Measurements from ENCODE around the gene SPDYC. TPM values are rescaled to one million over a fixed set of nuclear protein-coding genes. Genes with fewer than 3 reads are reported as not detected.

The SPDYC gene
- total RNA-seq, 2 experiments from 2014 or later: not detected

DNA sequence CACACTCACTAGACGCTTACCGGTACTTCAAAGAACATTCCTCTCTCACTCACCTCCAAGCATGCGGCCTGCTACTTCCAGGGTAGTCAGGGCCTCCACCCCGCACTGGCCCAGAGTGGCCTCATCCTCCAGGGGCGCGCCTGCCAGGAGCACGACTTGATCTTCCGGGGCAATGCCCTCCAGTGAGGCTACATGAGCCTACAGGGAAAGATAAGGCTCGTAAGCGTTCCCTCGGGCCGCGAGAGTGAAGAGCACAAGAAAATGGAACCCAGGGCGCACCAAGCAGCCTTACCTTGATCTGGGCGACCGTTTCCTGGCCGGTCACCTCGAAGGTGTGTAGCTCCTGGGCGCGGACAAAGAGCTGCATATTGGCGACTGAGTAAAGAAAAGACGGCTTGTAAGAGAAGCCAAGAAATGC is 48.6 kb upstream of the SPDYC start:
- CTCF ChIA-PET (ENCODE audit: unreplicated experiment): interaction anchor here (0.6 to 2.0 kb wide), 2 partner anchors 9 to 59 kb away, joined by 4 to 5 read pairs; partner anchors contain the start of gene TM7SF2
- peaks cover 76% of the 10 kb centered on the region for H3K36me3 ChIP-seq (ENCODE audit: insufficient read depth, low read length)
- intact Hi-C loops (cut with micrococcal nuclease; ENCODE audit: unreplicated experiment): no loop called here
- peak overlapping the region; percentile 78 for H3K27ac ChIP-seq (ENCODE audit: low read depth, low read length, poor library complexity, severe bottlenecking)
- no peaks in the 10 kb centered on the region for H3K9me2 ChIP-seq (ENCODE audit: insufficient read depth, low read length)
- no peaks in the 10 kb centered on the region for H3K9me3 ChIP-seq (ENCODE audit: low read length)
- no peak overlapping the region for H2AFZ ChIP-seq (ENCODE audit: low read length)
- no TSS peak for BruUV-seq (replicated peaks)
- no peak for TF ChIP-seq EZH2phosphoT487 (IDR thresholded peaks at IDR 0.05; ENCODE audit: borderline replicate concordance, low read depth, low read length)
- TF ChIP-seq, protein P1, sequence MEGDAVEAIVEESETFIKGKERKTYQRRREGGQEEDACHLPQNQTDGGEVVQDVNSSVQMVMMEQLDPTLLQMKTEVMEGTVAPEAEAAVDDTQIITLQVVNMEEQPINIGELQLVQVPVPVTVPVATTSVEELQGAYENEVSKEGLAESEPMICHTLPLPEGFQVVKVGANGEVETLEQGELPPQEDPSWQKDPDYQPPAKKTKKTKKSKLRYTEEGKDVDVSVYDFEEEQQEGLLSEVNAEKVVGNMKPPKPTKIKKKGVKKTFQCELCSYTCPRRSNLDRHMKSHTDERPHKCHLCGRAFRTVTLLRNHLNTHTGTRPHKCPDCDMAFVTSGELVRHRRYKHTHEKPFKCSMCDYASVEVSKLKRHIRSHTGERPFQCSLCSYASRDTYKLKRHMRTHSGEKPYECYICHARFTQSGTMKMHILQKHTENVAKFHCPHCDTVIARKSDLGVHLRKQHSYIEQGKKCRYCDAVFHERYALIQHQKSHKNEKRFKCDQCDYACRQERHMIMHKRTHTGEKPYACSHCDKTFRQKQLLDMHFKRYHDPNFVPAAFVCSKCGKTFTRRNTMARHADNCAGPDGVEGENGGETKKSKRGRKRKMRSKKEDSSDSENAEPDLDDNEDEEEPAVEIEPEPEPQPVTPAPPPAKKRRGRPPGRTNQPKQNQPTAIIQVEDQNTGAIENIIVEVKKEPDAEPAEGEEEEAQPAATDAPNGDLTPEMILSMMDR (conservative IDR thresholded peaks at IDR 0.05; ENCODE audit: low read length): no peak
- peaks cover 70% of the 10 kb centered on the region for H3K79me2 ChIP-seq (ENCODE audit: insufficient read depth, low read depth, low read length)
- DNase-seq (ENCODE audit: low spot score): peak; percentile 49
- POLR2A ChIA-PET: interaction anchor here (0.7 to 4.0 kb wide), 7 partner anchors 12 to 727 kb away, joined by 3 to 47 read pairs (median 5); partner anchors contain the start of genes CAPN1 and SYVN1
- peak overlapping the region; percentile 87 for H3K4me2 ChIP-seq (ENCODE audit: low read length)
- H4K20me1 ChIP-seq (ENCODE audit: insufficient read depth, low read length): peaks cover 17% of the 10 kb centered on the region; the same call in 1 of the 2 replicates
- H3K4me3 ChIP-seq (ENCODE audit: low read depth, low read length, poor library complexity, severe bottlenecking): peak overlapping the region; percentile 95
- peaks cover 57% of the 10 kb centered on the region for H3K4me1 ChIP-seq (ENCODE audit: insufficient read depth, low read length, poor library complexity, severe bottlenecking)

DNA sequence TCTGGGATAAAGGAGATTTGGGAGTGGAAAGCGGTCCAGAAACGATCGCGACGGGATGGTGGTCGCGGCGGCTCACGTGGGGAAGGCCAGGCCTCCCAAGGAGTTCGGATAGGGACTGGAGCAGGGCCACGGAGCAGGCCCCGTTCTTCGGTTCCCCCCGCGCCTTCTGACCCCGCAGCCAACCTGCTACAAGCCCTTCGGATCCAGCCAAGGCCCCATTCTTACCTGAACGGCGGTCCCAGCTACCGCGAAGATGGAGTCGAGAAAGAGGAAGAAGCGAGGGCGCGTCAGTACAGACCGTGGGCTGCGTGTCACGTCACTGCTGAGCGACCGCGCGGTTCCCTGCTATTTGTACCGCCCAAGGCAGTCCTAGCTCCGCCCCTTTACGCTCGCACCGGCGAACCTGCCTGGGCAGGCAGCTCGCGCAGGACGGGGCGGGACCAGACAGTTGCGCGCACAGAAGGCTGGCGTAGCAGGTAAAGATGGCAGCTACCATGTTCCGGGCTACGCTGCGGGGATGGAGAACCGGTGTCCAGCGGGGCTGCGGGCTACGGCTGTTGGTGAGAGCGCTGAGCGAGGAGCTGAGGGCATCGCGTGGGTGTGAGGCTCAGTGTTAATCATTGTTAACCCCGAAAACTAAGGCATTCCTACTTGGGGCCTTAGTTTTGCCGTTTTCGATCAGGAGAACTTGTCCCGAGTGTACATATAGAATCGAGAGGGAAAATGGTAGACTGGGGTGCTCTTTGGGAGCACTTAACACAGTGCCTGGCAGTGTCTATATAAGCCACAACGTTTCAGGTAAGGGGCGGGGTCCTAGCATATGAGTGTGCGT is 48.0 kb upstream of the SPDYC start, which contains the start of the genes FAU and MRPL49:
FAU (minus strand) TSS at position 270 of the 832 bp plus-strand sequence. CDS start 321 bp downstream, outside the sequence.
MRPL49 (plus strand) TSS at position 457 of the 832 bp plus-strand sequence; CDS start at position 483, 26 bp downstream.
- intact Hi-C loops (cut with micrococcal nuclease; ENCODE audit: unreplicated experiment): loop anchor here (1.0 kb wide), 1 partner anchor 10 kb away; no protein-coding TSS in a partner anchor
- ChIA-PET CTCF (ENCODE audit: unreplicated experiment) (interaction anchor here (0.6 to 2.0 kb wide), 2 partner anchors 10 to 58 kb away, joined by 4 to 5 read pairs; partner anchors contain the start of gene TM7SF2), POLR2A (interaction anchor here (0.5 to 4.0 kb wide), 10 partner anchors 11 to 726 kb away, joined by 3 to 47 read pairs (median 5); partner anchors contain the start of genes CAPN1 and SYVN1)
- H3K9me3 ChIP-seq (ENCODE audit: low read length): no peaks in the 10 kb centered on the region
- peaks cover 76% of the 10 kb centered on the region for H3K36me3 ChIP-seq (ENCODE audit: insufficient read depth, low read length)
- H3K4me3 ChIP-seq (ENCODE audit: low read depth, low read length, poor library complexity, severe bottlenecking): peak within 1 kb of the TSS; percentile 95
- peak; percentile 99 for DNase-seq (ENCODE audit: low spot score)
- peaks cover 53% of the 10 kb centered on the region for H3K4me1 ChIP-seq (ENCODE audit: insufficient read depth, low read length, poor library complexity, severe bottlenecking)
- H4K20me1 ChIP-seq (ENCODE audit: insufficient read depth, low read length): peaks cover 17% of the 10 kb centered on the region; the same call in 1 of the 2 replicates
- peak within 1 kb of the TSS; percentile 11; the same call in 1 of the 2 replicates for H2AFZ ChIP-seq (ENCODE audit: low read length)
- H3K9me2 ChIP-seq (ENCODE audit: insufficient read depth, low read length): no peaks in the 10 kb centered on the region
- peak within 1 kb of the TSS; percentile 87 for H3K4me2 ChIP-seq (ENCODE audit: low read length)
- TSS peak; percentile 85 for BruUV-seq (replicated peaks)
- peaks cover 64% of the 10 kb centered on the region for H3K79me2 ChIP-seq (ENCODE audit: insufficient read depth, low read depth, low read length)
- H3K27ac ChIP-seq (ENCODE audit: low read depth, low read length, poor library complexity, severe bottlenecking): peak within 1 kb of the TSS; percentile 78
- no peak for TF ChIP-seq EZH2phosphoT487 (IDR thresholded peaks at IDR 0.05; ENCODE audit: borderline replicate concordance, low read depth, low read length)
- TF ChIP-seq, protein P1 (conservative IDR thresholded peaks at IDR 0.05; ENCODE audit: low read length): no peak

Measured in OCI-LY7 (cell line).